Left kidney (tissue), 2 donors: ENCODE data around the gene MAPKAPK3. TPM values are rescaled to one million over a fixed set of nuclear protein-coding genes. Genes with fewer than 3 reads are reported as not detected.

Experiments used
- DNase-seq: peaks from one replicate; pipeline ENCODE4 v3.0.0-alpha.2; 2013
- polyA plus RNA-seq: library from polyadenylated mRNA; unstranded; fragments of 120-200 nt; gene quantifications from one replicate; pipeline ENCODE4 v1.2.1, GENCODE V29; 2013; ENCODE audit not compliant: insufficient read length

The MAPKAPK3 gene
- polyA plus RNA-seq, 1 donor = 49.1 TPM

- DNase-seq = no peak
These were observed 10.4 kb upstream of the MAPKAPK3 start for GRCh38 chr3:50606596-50606995.

GRCh38 chr3:50607271-50608091 is 9.5 kb upstream of the MAPKAPK3 start:
- DNase-seq = no peak

DNA sequence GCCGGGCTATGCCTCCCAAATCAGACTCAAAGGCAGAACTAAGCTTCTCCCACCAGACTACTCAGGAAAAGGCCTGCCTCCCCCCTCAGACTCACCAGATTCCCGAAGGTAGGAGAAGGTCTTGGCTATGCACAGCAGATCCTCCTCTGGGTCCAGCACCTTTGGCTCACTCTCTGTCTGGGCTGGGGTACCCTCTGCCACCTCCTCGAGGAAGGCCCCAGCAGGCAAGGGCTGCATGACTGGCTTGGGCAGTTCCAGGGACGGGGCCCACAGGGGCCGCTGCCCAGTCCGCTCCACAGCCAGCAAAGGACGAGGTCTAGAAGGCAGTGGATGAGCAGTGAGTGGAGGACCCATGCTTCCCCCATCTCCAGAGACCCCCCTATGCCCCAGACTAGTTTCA is 8.7 kb upstream of the MAPKAPK3 start:
- no peak for DNase-seq

DNA sequence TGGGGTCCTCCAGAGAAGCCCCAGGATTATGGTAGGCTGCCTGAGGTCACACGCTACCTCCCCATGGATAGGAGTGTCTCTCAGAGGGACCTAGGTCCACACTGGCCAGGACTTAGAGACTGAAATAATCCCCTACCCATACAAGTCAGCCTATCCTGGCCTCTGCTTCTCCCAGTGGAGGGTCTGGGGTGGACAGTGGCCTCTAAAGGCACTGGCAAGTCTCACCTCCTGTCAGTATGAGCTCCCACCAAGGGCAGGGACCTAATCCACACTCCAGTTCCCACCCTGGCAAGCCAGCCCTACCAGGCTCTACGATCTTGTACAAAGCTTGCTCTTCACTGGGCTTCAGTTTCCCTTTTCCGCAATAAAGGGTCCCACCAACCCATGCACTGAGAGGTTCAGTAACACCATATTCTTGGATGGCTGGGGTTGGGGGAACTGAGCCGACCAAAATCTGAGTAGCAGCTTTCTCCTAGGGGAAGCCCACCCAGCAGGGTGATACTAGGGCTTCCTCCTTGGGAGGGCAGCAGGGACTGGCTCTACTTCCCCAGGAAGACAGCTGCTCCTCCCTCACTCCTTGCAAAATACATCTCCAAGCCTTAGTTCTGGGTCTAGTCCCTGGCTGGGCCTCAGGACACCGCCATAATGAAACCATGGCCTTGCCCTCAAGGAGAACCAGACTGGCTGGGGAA is 7.7 kb upstream of the MAPKAPK3 start:
- DNase-seq = no peak

DNA sequence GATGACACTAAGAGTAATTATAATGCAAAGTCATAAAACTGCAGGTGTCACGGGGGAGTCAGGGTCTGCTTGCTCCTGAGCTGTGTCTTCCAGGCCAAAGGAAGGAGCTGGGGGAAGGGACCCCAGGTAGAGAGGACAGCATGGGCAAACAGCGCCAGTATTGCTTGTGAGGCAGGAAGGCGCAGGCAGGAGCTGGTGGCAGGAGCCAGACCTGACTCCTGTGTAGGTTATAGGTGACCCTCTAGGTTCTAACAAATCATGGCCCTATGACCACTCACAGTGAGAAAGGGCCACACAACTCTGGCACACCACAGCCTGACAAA is 7.2 kb upstream of the MAPKAPK3 start:
- no peak for DNase-seq

- DNase-seq = no peak
These were observed 6.6 kb upstream of the MAPKAPK3 start for GRCh38 chr3:50610181-50610971.

DNA sequence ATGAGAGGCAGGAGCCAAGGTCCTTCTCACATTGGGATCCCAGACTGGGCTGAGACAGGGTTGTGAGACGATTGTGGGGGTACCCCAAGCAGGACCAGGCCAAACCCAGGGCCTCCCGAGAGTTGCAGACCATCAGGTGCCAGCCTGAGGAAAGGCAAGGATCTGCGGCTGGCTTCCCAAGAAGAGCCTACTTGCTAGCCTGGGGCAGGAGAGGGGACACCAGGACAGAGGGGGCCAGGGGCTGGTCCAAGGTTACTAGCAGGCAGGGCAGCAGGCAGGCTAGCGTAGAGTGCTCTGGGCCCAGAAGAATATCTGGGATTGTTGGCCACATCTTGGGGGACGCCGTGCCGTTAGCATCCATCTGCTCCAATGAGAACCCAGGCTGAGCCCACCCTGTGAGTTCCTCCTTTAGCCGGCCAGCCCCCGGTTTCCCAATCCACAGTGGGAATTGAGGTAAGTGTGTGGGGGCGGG is 5.9 kb upstream of the MAPKAPK3 start:
- DNase-seq = no peak

- DNase-seq = peak; percentile 98
These were observed 5.3 kb upstream of the MAPKAPK3 start, which contains the start of gene CISH for GRCh38 chr3:50611464-50612233. TSS of gene CISH (minus strand) at chr3:50611774. CDS start at chr3:50611650, 124 bp downstream.

DNA sequence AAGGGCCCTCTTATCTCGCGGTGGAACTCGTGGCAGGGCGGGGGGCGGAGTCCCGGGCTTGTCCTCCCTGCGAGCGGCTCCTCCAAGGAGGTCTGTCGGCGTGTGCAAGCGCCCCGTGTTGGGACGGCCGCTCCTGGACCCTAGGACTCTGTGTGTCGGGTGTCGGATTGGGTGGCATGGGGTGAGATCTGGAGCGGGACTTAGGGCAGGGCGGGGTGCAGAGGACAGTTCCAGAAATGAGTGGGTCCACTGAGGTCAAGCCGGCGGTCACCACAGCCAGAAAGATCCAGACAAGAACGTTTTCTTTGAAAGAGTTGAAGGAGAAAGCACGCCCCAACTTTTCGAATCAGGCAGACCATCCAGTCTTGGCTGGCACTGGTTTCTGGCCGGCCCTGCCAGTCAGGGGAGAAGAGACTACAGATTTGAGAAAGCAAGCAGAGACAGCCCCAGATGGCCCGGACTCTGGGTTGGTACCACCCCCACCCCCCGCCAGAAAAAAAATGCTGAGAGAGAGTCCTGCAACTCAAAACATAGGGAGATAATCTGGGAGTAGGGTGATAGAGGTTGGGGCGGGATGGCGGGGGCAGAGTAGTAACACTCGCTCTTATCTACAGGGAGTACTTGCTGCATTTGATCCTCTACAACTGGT is 4.6 kb upstream of the MAPKAPK3 start:
- no peak for DNase-seq

DNA sequence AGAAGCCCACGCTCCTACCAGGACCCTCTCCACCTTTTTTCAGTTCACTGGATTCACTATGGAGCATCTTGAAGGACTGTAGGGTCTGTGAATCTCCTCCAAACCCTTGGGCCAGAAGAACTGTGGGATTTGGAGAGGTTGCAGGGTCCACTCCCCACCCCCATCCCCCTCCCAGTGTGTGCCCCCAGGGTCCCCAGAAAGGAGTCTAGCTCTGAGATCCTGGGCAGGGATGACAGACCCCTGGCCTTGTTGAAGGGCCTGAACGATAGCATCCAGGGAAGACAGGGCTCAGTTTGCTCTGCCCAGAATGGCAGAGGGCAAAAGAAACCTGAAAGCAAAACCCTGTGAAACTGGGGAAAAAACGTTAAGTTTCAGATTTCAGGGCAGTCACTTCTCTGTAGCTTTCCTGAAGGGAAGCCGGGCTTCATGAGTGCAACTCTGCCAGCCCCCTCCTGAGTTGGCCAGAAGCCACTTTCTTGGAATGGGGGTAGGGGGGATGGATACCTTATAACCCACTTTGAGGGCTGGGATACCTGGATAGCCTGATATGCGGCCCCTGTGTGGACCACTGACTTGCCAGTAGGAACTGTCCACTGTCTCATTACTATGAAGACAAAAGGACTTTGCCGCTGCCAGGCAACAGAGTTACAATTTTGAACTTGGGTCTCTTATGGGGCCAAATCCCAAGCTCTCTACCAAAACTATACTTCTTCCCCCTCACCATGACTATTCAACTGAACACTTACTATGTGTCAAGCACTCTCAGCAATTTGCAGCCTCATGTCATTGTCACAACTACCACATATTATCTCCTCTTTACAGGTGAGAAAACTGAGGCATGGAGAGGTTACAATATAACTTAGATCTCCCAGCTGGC is 3.7 kb upstream of the MAPKAPK3 start:
- no peak for DNase-seq

GRCh38 chr3:50615190-50615589 is 1.8 kb upstream of the MAPKAPK3 start:
- no peak for DNase-seq

DNA sequence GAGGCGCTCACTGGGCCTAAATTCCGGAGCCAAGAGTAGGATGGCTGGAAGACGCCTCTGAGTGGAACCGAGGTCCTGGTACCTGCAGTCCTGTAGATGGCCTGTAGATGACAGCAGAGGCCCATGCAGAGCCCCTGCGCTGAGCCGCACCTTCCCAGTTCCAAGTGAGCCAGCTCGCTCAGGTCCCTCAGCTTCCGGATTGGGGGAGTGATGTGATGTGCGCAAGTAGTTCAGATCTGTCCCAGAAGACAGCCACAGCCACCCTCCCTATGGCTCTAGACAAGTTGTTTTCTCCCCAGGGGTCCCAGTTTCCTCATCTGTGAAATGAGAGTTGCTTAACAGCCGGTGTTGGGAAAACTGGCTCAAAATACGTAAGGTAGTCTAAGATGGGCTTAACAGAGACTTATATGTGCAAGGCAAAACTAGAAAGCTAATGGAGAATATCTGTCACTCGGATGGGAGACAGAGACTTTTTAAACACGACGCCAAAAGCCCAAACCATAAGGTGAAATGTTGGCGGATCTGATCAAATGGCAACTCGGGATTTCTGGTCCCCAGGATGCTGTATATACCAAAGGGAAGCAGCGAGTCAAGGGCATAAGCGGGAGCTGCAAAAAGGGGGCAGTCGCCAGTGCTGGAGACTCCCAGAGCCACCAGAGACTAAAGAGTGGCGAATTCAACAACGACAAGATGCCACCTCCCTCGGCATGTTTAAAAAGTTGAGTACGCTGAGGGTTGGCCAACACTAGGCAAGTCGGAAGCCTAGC is 765 bp upstream of the MAPKAPK3 start:
- DNase-seq = peak; percentile 77

- peak; percentile 94 for DNase-seq
These were observed 218 bp upstream of the MAPKAPK3 start for GRCh38 chr3:50616770-50617095.

- DNase-seq = no peak
These were observed 1.0 kb downstream of the MAPKAPK3 start for GRCh38 chr3:50617911-50618481.

GRCh38 chr3:50620420-50620819 is 3.5 kb downstream of the MAPKAPK3 start:
- no peak for DNase-seq

GRCh38 chr3:50620820-50621219 is 3.9 kb downstream of the MAPKAPK3 start:
- no peak for DNase-seq

GRCh38 chr3:50622881-50623280 is 5.9 kb downstream of the MAPKAPK3 start:
- no peak for DNase-seq

- DNase-seq = no peak
These were observed 7.0 kb downstream of the MAPKAPK3 start for GRCh38 chr3:50623840-50624474.

DNA sequence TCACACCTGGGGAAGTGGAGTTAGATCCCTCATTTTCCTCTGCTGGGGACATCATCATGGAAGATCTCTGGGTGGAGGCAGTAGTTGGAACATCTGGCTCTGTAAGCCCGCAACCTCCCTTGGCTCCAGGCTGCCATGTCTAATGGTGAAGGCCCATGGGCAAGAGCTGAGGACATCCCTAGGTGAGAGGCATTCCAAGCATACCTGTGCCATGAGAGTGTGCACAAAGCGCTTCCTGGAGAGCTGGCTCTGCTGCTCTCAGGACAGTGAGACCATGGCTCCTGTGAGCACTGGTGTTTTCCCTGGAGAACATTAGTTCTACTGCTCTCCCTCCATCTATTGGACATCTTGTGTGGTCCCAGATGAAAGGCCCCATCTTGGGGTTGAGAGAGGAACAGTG is 7.7 kb downstream of the MAPKAPK3 start:
- no peak for DNase-seq
